ENCODE measurements around the gene POLH.

Gene POLH

DNA sequence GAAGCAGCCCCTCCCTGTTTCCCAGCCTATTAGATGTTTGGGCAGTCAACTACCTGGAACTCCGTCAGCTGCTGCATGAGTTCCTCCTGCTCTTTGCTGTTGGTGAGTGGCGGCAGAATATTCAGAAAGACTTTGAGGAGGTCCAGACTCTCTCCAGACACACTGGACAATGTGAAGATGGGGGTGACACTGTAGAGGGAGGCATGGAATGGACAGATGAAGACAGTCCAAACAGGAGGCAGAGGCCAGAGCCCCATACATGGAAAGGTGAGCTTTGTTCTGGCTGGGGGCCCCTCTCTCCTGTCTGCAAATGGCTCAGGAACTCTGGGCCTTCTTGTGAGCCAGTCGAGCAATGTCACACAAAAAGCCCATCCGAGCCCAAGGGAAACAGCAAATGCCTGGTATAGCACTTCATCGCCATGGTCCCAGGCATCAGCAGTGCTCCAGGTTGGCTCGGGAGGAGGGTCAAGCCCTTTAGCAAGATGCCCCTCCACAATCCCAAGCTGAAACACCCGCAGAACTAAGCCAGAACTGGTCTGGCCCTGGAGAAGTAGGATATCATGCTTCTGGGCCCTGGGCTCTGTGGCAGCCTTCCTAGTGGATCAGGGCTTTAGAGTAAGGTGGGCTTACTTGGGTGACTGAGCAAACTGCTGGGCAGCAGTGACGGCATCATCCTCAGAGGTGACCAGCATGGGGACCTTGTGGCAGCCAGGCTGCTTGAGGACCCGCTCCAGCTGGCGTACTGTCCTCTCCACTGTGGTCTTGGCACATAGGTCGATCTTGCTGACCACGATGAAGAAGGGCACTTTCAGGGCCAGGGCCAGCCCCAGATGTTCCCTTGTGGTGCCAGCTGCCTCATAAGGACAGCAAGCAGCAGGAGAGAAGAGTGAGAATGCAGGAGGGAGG, 48.1 kb downstream of the POLH start:
- TF ChIP-seq, protein P1, sequence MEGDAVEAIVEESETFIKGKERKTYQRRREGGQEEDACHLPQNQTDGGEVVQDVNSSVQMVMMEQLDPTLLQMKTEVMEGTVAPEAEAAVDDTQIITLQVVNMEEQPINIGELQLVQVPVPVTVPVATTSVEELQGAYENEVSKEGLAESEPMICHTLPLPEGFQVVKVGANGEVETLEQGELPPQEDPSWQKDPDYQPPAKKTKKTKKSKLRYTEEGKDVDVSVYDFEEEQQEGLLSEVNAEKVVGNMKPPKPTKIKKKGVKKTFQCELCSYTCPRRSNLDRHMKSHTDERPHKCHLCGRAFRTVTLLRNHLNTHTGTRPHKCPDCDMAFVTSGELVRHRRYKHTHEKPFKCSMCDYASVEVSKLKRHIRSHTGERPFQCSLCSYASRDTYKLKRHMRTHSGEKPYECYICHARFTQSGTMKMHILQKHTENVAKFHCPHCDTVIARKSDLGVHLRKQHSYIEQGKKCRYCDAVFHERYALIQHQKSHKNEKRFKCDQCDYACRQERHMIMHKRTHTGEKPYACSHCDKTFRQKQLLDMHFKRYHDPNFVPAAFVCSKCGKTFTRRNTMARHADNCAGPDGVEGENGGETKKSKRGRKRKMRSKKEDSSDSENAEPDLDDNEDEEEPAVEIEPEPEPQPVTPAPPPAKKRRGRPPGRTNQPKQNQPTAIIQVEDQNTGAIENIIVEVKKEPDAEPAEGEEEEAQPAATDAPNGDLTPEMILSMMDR (IDR thresholded peaks at IDR 0.05; ENCODE audit: extremely low read depth, insufficient read depth, missing control alignments): no peak
- in situ Hi-C loops (cut with MboI; ENCODE audit: low pct_unique_long_range_greater_than_20kb, low sequenced_read_pairs, unreplicated experiment): no loop called here
- no peak for DNase-seq (ENCODE audit: low spot score)

DNA sequence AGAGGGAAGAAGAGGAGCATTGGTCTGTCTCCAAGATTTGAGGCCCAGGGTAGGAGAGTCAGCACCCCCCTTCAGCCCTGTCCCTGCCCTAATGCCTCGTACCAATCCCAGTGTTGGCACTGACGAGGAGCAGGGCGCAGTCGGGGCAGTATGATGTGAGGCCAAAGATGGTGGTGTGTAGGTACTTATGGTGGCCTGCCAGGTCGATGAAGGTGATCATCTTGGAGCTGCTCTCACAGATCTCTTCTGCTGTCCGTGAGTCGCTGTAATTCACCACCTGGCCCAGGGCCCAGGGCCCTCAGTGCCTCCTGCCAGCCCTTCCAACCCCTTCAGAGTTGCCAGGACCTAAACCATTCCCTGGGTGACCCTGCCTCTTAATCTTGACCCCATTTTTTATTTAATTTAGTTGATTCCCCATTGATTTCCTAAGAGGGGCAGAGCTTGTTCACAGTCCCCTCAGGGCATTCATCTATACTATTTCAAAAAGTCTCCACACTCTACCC, 48.9 kb downstream of the POLH start:
- DNase-seq (ENCODE audit: low spot score): no peak
- TF ChIP-seq, protein P1 (IDR thresholded peaks at IDR 0.05; ENCODE audit: extremely low read depth, insufficient read depth, missing control alignments): no peak
- in situ Hi-C loops (cut with MboI; ENCODE audit: low pct_unique_long_range_greater_than_20kb, low sequenced_read_pairs, unreplicated experiment): no loop called here

DNA sequence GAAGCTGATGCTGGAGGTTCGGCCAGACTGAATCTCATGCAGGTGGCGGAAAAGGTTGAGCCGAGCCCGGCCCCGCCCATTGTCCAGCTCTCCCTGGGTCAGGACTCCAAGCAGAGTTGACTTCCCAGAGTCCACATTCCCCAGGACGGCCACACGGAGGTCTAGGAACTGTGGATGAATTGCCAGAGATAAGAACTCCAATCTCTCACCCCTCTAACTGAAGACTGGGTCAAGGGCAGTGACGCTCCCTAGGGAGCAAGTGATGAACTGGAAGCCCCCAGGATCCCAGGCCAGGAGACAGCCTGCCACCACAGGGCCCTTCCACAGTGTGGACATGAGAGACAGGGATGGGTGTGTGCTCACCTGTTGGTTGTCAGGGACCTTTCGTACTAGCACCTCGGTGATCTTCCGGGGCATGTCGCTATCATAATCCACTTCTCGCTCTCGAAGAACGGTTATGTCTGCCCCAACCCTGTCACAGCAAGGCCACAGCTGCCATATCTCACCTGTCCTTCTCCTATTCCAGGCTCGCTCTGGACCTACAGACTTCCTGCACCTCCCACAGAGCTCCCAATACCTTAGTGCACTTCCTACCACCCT, 49.5 kb downstream of the POLH start:
- in situ Hi-C loops (cut with MboI; ENCODE audit: low pct_unique_long_range_greater_than_20kb, low sequenced_read_pairs, unreplicated experiment): no loop called here
- TF ChIP-seq, protein P1 (IDR thresholded peaks at IDR 0.05; ENCODE audit: extremely low read depth, insufficient read depth, missing control alignments): no peak
- no peak for DNase-seq (ENCODE audit: low spot score)

DNA sequence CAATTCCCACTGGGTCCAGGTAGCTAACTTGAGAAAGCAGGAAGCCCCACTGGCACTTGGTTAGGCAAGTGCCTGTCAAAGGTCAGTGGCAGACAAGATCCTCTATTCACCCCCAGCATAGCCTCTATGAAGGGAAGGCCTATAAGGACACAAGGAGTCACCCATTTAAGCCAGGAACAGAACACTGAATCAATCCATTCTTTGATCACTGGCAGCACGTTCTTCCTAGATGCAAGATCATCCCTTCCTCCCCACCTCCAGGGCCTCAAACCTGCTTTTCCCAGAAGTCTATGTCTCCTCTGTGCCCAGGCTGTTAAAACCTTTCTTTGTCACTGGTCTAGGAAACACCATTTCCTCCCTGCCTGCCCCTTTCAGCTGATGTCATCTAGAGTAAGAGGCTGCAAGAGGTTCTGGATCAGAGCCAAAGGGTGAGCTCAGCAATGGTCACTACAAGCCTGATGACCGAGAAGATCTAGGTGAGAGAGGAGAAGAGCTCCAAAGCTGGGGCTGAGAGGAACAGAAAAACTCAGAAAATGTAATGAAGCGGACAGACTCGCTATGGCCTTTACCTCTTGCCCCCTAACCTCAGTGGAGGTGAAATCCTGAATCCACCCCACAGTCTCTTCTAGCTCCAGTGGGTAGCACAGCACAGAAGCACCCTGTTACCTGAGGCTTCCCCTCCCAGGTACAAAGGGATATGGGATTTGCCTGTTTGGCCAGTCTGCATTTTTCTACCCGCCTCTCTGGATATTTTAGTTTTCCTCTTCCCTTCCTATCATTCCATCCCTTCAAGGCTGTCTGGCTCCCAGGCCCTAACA, 51.2 kb downstream of the POLH start:
- in situ Hi-C loops (cut with MboI; ENCODE audit: low pct_unique_long_range_greater_than_20kb, low sequenced_read_pairs, unreplicated experiment): no loop called here
- peak; percentile 44 for DNase-seq (ENCODE audit: low spot score)
- TF ChIP-seq, protein P1 (IDR thresholded peaks at IDR 0.05; ENCODE audit: extremely low read depth, insufficient read depth, missing control alignments): no peak

DNA sequence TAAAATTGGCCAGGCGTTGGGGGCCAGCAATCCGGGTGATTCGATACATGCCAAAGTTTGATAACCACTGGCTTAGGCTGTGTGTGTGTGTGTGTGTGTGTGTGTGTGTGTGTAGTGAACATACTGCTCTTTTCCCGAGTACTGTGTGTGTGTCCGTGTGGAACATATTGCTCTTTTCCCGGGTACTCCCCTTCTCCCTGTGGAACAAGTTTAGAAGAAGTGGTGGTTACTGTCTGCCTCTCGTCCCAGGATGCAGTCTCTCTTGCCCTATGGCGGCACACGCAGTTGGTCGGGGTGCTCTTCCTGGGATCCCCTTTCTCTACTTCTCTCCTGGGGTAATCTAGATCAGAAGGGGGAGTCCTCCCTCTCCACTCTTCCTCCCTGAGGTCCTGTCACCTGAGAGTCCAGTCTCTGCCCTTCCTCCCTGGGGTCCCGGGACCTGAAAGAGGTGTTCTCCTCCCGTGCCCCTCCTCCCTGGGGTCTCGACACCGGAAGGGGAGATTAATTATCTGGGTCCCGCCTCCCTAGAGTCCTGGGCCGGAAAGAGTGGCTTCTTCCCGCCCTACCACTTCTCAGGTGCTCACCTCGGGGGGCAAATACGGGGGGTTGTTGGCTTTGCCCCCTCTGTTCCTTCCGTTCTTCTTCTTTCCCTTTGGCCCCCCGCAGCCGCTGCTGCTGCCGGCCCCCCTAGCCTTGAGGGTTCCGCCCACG, 52.6 kb downstream of the POLH start:
- in situ Hi-C loops (cut with MboI; ENCODE audit: low pct_unique_long_range_greater_than_20kb, low sequenced_read_pairs, unreplicated experiment): no loop called here
- peak; percentile 73 for DNase-seq (ENCODE audit: low spot score)
- TF ChIP-seq, protein P1 (IDR thresholded peaks at IDR 0.05; ENCODE audit: extremely low read depth, insufficient read depth, missing control alignments): no peak

DNA sequence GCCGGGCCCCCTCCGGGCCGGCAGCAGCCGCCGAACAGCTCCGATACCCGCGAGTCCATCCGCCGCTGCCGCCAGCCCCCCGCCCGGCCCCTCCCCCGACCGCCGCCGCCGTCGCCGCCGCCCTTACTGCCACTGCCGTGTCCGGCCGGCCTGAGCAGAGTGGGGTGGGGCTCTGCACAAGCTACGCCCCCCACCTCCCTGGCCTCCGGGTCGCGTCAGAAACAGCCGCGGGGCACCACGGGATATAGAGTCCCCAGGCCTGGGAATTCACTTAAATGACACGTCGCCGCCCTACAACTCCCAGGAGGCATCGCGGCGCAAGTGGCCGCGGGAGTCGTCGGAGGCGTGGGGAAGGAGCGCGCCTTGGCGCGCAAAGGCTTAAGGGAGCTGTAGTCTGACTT, 53.1 kb downstream of the POLH start, which contains the start of gene GTPBP2:
GTPBP2 (minus strand) TSS at position 161 of the 401 bp plus-strand sequence; CDS start at position 59, 102 bp downstream.
- in situ Hi-C loops (cut with MboI; ENCODE audit: low pct_unique_long_range_greater_than_20kb, low sequenced_read_pairs, unreplicated experiment): no loop called here
- TF ChIP-seq, protein P1 (IDR thresholded peaks at IDR 0.05; ENCODE audit: extremely low read depth, insufficient read depth, missing control alignments): no peak
- DNase-seq (ENCODE audit: low spot score): peak; percentile 97

All from GM13977 (cell line).